ENCODE measurements around the gene PRPF19. TPM values are rescaled to one million over a fixed set of nuclear protein-coding genes. Genes with fewer than 3 reads are reported as not detected.

Gene PRPF19
- total and polyA plus RNA-seq, 2 of the 4 experiments (the other 2 are of a cell fraction) = 29.8 to 50.4 TPM

DNA sequence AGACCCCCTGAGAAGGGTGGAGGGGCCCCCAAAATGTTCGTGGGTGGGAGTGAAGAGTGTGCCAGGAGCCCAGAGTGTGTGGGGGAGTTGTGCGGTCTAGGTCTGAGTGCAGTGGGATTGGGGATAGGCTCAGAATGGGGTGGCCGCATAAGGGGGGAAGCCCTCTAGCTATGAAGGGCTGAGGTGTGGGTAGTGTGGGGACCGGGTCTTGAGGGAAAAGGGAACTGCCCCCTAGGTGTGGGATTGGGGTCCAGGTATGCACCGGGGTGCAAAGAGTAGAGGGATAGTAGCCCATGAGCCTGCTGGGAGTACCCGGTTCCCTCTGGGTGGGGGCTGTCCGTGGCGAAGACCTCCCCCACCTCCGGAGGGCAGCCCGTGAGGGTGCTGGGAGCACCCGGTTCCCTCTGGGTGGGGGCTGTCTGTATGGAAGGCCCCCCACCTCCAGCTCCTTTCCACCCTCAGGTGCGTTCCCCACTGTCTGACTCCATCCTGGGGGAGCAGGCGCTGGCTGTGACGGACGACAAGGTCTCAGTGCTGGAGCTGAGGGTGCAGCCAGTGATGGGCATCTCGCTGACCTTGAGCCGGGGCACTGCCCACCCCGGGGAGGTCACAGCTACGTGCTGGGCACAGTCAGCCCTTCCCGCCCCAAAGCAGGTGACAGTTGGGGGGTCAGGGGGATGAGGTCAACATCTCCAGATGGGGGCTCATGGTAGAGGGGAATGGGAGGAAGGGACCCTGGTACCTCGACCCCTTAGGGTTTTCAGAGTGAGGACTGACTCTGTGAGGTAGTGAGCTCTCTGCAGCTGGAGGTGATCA, 28.6 kb upstream of the PRPF19 start:
- POLR2A ChIA-PET (ENCODE audit: unreplicated experiment) = no interaction called here
- WGBS, 2 experiments (ENCODE audit: extremely low coverage in 2 of 2, insufficient read length in 1 of 2) = 93% methylated on average over 3 of the region's 21 CpGs; no CpG with 5 or more reads in 1 of the 2 experiments
- intact Hi-C loops (cut with micrococcal nuclease) = no loop called here
- H2BK15ac ChIP-seq (ENCODE audit: low read depth, low read length) = no peak overlapping the region
- H3K4ac ChIP-seq (ENCODE audit: low read depth, low read length) = no peak overlapping the region
- H3K36me3 ChIP-seq (ENCODE audit: control insufficient read depth, insufficient read depth, low read length) = peaks cover 47% of the 10 kb centered on the region
- H3K23ac ChIP-seq (ENCODE audit: low read depth, low read length) = no peak overlapping the region
- ATAC-seq (ENCODE audit: low read depth) (no peak), DNase-seq (no peak)
- peak overlapping the region; percentile 50 for H2AK9ac ChIP-seq (replicated peaks; ENCODE audit: low read depth, low read length, poor library complexity)
- H4K8ac ChIP-seq (ENCODE audit: low read depth in 2 of 2, low read length in 2 of 2) = no peak overlapping the region
- no peak overlapping the region for H2BK20ac ChIP-seq (ENCODE audit: low read depth, low read length)
- no peak overlapping the region for H3K9ac ChIP-seq (ENCODE audit: low read depth, low read length)
- no peak overlapping the region for H3K27ac ChIP-seq (ENCODE audit: insufficient read depth, low read length)
- no peaks in the 10 kb centered on the region; the same call in 1 of the 2 replicates for H3K4me1 ChIP-seq (ENCODE audit: control insufficient read depth, insufficient read depth, low read length)
- H2BK5ac ChIP-seq (ENCODE audit: low read depth, low read length, poor library complexity, severe bottlenecking) = no peak overlapping the region
- H4K5ac ChIP-seq (ENCODE audit: low read depth, low read length) = no peak overlapping the region
- H3K14ac ChIP-seq (replicated peaks; ENCODE audit: low read depth, low read length) = no peak overlapping the region
- BruUV-seq (replicated peaks) = no TSS peak
- H3K79me1 ChIP-seq (ENCODE audit: low read depth in 1 of 2, low read length in 2 of 2) = no peaks in the 10 kb centered on the region
- H2AFZ ChIP-seq (replicated peaks; ENCODE audit: low read length, poor library complexity) = no peak overlapping the region
- no peak overlapping the region for H3K18ac ChIP-seq (ENCODE audit: low read depth, low read length)
- H3K9me1 ChIP-seq (ENCODE audit: insufficient read depth, low read length) = no peaks in the 10 kb centered on the region
- no peak overlapping the region for H3K4me3 ChIP-seq (ENCODE audit: insufficient read depth, low read depth, low read length)
- CTCF ChIA-PET = interaction anchor here (0.7 kb wide), 1 partner anchor 440 kb away, joined by 4 read pairs; no protein-coding TSS in a partner anchor
- H3K27me3 ChIP-seq (ENCODE audit: control insufficient read depth, insufficient read depth, low read length) = no peaks in the 10 kb centered on the region
- no peak overlapping the region for H3K4me2 ChIP-seq (ENCODE audit: low read depth, low read length)
- no peaks in the 10 kb centered on the region for H4K20me1 ChIP-seq (ENCODE audit: insufficient read depth, low read length)
- no peak overlapping the region for H3K56ac ChIP-seq (ENCODE audit: extremely low read depth, insufficient read depth, low read length)
- H2AK5ac ChIP-seq (ENCODE audit: low read depth, low read length) = no peak overlapping the region
- no peaks in the 10 kb centered on the region for H3K9me3 ChIP-seq (ENCODE audit: control insufficient read depth, insufficient read depth, low read length)
- dilution Hi-C loops (cut with HindIII; ENCODE audit: low sequenced_read_pairs, unreplicated experiment) = no loop called here
- no peak overlapping the region for H4K91ac ChIP-seq (ENCODE audit: insufficient read depth, low read depth, low read length)
- H2BK120ac ChIP-seq (ENCODE audit: low read depth, low read length) = no peak overlapping the region
- in situ Hi-C loops (cut with MboI; ENCODE audit: low sequenced_read_pairs) = no loop called here
- no peak for TF ChIP-seq RCOR1 (IDR thresholded peaks at IDR 0.05; ENCODE audit: insufficient replicate concordance, low read length)
- TF ChIP-seq MAZ (IDR thresholded peaks at IDR 0.05; ENCODE audit: borderline replicate concordance, low read depth, low read length) = no peak
- TF ChIP-seq CHD1 (IDR thresholded peaks at IDR 0.05; ENCODE audit: low read depth, low read length) = no peak
- TF ChIP-seq, protein P1, sequence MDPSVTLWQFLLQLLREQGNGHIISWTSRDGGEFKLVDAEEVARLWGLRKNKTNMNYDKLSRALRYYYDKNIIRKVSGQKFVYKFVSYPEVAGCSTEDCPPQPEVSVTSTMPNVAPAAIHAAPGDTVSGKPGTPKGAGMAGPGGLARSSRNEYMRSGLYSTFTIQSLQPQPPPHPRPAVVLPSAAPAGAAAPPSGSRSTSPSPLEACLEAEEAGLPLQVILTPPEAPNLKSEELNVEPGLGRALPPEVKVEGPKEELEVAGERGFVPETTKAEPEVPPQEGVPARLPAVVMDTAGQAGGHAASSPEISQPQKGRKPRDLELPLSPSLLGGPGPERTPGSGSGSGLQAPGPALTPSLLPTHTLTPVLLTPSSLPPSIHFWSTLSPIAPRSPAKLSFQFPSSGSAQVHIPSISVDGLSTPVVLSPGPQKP (IDR thresholded peaks at IDR 0.05; ENCODE audit: borderline replicate concordance, low read depth, low read length) = no peak
- TF ChIP-seq CEBPB (IDR thresholded peaks at IDR 0.05; ENCODE audit: low read depth, low read length) = no peak
- TF ChIP-seq FOS (IDR thresholded peaks at IDR 0.05; ENCODE audit: low read depth, low read length) = no peak
- no peak for TF ChIP-seq POLR2A (IDR thresholded peaks at IDR 0.05; ENCODE audit: low read depth, low read length)
- no peak for TF ChIP-seq SMC3 (IDR thresholded peaks at IDR 0.05; ENCODE audit: low read depth, low read length)
- no peak for TF ChIP-seq RFX5 (IDR thresholded peaks at IDR 0.05; ENCODE audit: low read depth, low read length)
- TF ChIP-seq BHLHE40 (IDR thresholded peaks at IDR 0.05; ENCODE audit: low read depth, low read length) = no peak
- no peak for TF ChIP-seq RAD21 (IDR thresholded peaks at IDR 0.05; ENCODE audit: low read length)
- TF ChIP-seq, protein P2, sequence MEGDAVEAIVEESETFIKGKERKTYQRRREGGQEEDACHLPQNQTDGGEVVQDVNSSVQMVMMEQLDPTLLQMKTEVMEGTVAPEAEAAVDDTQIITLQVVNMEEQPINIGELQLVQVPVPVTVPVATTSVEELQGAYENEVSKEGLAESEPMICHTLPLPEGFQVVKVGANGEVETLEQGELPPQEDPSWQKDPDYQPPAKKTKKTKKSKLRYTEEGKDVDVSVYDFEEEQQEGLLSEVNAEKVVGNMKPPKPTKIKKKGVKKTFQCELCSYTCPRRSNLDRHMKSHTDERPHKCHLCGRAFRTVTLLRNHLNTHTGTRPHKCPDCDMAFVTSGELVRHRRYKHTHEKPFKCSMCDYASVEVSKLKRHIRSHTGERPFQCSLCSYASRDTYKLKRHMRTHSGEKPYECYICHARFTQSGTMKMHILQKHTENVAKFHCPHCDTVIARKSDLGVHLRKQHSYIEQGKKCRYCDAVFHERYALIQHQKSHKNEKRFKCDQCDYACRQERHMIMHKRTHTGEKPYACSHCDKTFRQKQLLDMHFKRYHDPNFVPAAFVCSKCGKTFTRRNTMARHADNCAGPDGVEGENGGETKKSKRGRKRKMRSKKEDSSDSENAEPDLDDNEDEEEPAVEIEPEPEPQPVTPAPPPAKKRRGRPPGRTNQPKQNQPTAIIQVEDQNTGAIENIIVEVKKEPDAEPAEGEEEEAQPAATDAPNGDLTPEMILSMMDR (conservative IDR thresholded peaks at IDR 0.05; ENCODE audit: low read depth, low read length) = no peak
- no peak for TF ChIP-seq MXI1 (IDR thresholded peaks at IDR 0.05; ENCODE audit: borderline replicate concordance, low read depth, low read length)
- TF ChIP-seq, protein P3, sequence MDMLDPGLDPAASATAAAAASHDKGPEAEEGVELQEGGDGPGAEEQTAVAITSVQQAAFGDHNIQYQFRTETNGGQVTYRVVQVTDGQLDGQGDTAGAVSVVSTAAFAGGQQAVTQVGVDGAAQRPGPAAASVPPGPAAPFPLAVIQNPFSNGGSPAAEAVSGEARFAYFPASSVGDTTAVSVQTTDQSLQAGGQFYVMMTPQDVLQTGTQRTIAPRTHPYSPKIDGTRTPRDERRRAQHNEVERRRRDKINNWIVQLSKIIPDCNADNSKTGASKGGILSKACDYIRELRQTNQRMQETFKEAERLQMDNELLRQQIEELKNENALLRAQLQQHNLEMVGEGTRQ (IDR thresholded peaks at IDR 0.05; ENCODE audit: low read depth, low read length) = no peak
- TF ChIP-seq NFE2L2 (IDR thresholded peaks at IDR 0.05; ENCODE audit: low read depth, low read length) = no peak
